Hepatocyte (in vitro differentiated cells): ENCODE measurements around the gene ELL. TPM values are rescaled to one million over a fixed set of nuclear protein-coding genes. Genes with fewer than 3 reads are reported as not detected.

Source experiments
- DNase-seq: peaks from one replicate; pipeline ENCODE4 v3.0.0-alpha.2; 2016; ENCODE audit warnings: low spot score
- H2AFZ ChIP-seq: fragments of 200-600 bp; sonication (generic); 2 replicates; pipeline ENCODE4 v1.6.0; 2016; ENCODE audit warnings: antibody characterized with exemption, mild to moderate bottlenecking
- H3K27ac ChIP-seq: fragments of 200-600 bp; sonication (generic); 2 replicates; pipeline ENCODE4 v1.5.1; 2016; ENCODE audit warnings: mild to moderate bottlenecking
- H3K27me3 ChIP-seq: fragments of 200-600 bp; sonication (generic); 2 replicates; pipeline ENCODE4 v1.6.1; 2016
- H3K36me3 ChIP-seq: fragments of 200-600 bp; sonication (generic); replicated peaks from 2 replicates; pipeline ENCODE4 v1.5.1; 2016; ENCODE audit warnings: low read depth; ENCODE audit not compliant: insufficient read depth
- H3K4me1 ChIP-seq: fragments of 200-600 bp; sonication (generic); 2 replicates; pipeline ENCODE4 v1.5.1; 2016; ENCODE audit warnings: mild to moderate bottlenecking, moderate library complexity; ENCODE audit not compliant: insufficient read depth
- H3K4me2 ChIP-seq: fragments of 200-600 bp; sonication (generic); 2 replicates; pipeline ENCODE4 v1.6.0; 2016
- H3K4me3 ChIP-seq: fragments of 200-600 bp; sonication (generic); 2 replicates; pipeline ENCODE4 v1.5.1; 2016; ENCODE audit warnings: mild to moderate bottlenecking
- H3K79me2 ChIP-seq: fragments of 200-600 bp; sonication (generic); 2 replicates; pipeline ENCODE4 v1.6.0; 2017; ENCODE audit warnings: mild to moderate bottlenecking
- H3K9me2 ChIP-seq: fragments of 200-600 bp; sonication (generic); replicated peaks from 2 replicates; pipeline ENCODE4 v1.6.0; 2017; ENCODE audit warnings: mild to moderate bottlenecking; ENCODE audit not compliant: insufficient read depth
- H3K9me3 ChIP-seq: fragments of 200-600 bp; sonication (generic); 2 replicates; pipeline ENCODE4 v1.5.1; 2016; ENCODE audit warnings: low read depth, mild to moderate bottlenecking
- H4K20me1 ChIP-seq: fragments of 200-600 bp; sonication (generic); 2 replicates; pipeline ENCODE4 v1.6.0; 2016; ENCODE audit warnings: mild to moderate bottlenecking; ENCODE audit not compliant: insufficient read depth, poor library complexity, severe bottlenecking
- CTCF ChIP-seq: fragments of 200-600 bp; sonication (generic); IDR thresholded peaks from 2 replicates; pipeline ENCODE4 v1.5.1; 2016; ENCODE audit warnings: antibody characterized with exemption, mild to moderate bottlenecking; ENCODE audit not compliant: poor library complexity
- EZH2 ChIP-seq: fragments of 200-600 bp; sonication (generic); IDR thresholded peaks from 2 replicates; pipeline ENCODE4 v1.6.1; 2016; ENCODE audit warnings: antibody characterized with exemption, mild to moderate bottlenecking, borderline replicate concordance
- EZH2phosphoT487 ChIP-seq: fragments of 200-600 bp; sonication (generic); IDR thresholded peaks from one replicate; pipeline ENCODE4 v1.6.1; 2018; ENCODE audit warnings: antibody characterized with exemption, mild to moderate bottlenecking, low read depth, moderate library complexity; ENCODE audit not compliant: unreplicated experiment, severe bottlenecking
- WGBS: methylation state at CpG from one replicate; pipeline ENCODE4 v1.1.6; 2016; ENCODE audit warnings: low lambda C conversion rate; ENCODE audit errors: missing lambda C conversion rate; 5-methylcytosine and 5-hydroxymethylcytosine counted together
- polyA plus RNA-seq: library from polyadenylated mRNA; unstranded; fragments of >200 nt; fragmentation: Nextera tagmentation; extraction: Ambion mirVana; gene quantifications from 2 replicates; pipeline ENCODE4 v1.2.1, GENCODE V29; 2016
- total RNA-seq: library from RNA; depleted of rRNA; stranded (reverse); fragments of >200 nt; gene quantifications from 2 replicates; pipeline ENCODE4 v1.2.3, GENCODE V29; 2014

The ELL gene
- total and polyA plus RNA-seq, 2 experiments from 2014 or later, result 11.0 to 15.0 TPM

- Histone ChIP-seq H3K27ac (peak overlapping the region; percentile 81), H2AFZ (no peak overlapping the region), H3K4me2 (no peak overlapping the region), H3K4me1 (peaks cover 32% of the 10 kb centered on the region), H3K27me3 (no peaks in the 10 kb centered on the region), H3K9me3 (no peaks in the 10 kb centered on the region), H3K79me2 (peaks cover 98% of the 10 kb centered on the region), H3K36me3 (no peaks in the 10 kb centered on the region), H4K20me1 (peaks cover 94% of the 10 kb centered on the region), H3K4me3 (no peak overlapping the region), H3K9me2 (no peaks in the 10 kb centered on the region)
- DNase-seq, result no peak
- TF ChIP-seq CTCF (no peak), EZH2 (no peak), EZH2phosphoT487 (no peak)
- whole genome bisulfite sequencing, result 82% methylated on average over 7 of the region's 7 CpGs
Observed at GRCh38 chr19:18502246-18502637, 19.6 kb downstream of the ELL start.

- H2AFZ ChIP-seq, result no peak overlapping the region
- H3K36me3 ChIP-seq, result no peaks in the 10 kb centered on the region
- H3K27ac ChIP-seq, result no peak overlapping the region
- no peak overlapping the region for H3K4me2 ChIP-seq
- 95% methylated on average over 8 of the region's 9 CpGs for WGBS
- no peak overlapping the region for H3K4me3 ChIP-seq
- peaks cover 98% of the 10 kb centered on the region for H3K79me2 ChIP-seq
- H3K9me2 ChIP-seq, result no peaks in the 10 kb centered on the region
- no peaks in the 10 kb centered on the region for H3K9me3 ChIP-seq
- peaks cover 28% of the 10 kb centered on the region for H3K4me1 ChIP-seq
- H3K27me3 ChIP-seq, result no peaks in the 10 kb centered on the region
- DNase-seq, result no peak
- TF ChIP-seq EZH2phosphoT487 (no peak), CTCF (no peak), EZH2 (no peak)
- peaks cover 94% of the 10 kb centered on the region for H4K20me1 ChIP-seq
Observed at GRCh38 chr19:18501832-18502231, 20.0 kb downstream of the ELL start.

GRCh38 chr19:18501351-18501750, 20.5 kb downstream of the ELL start:
- Histone ChIP-seq H3K27ac (no peak overlapping the region), H3K79me2 (peaks cover 98% of the 10 kb centered on the region), H3K4me2 (no peak overlapping the region), H3K27me3 (no peaks in the 10 kb centered on the region), H3K9me3 (no peaks in the 10 kb centered on the region), H3K36me3 (no peaks in the 10 kb centered on the region), H3K4me1 (peaks cover 26% of the 10 kb centered on the region), H3K4me3 (no peak overlapping the region), H2AFZ (no peak overlapping the region), H4K20me1 (peaks cover 94% of the 10 kb centered on the region), H3K9me2 (no peaks in the 10 kb centered on the region)
- DNase-seq, result no peak
- WGBS, result 96% methylated on average over 13 of the region's 13 CpGs
- TF ChIP-seq EZH2phosphoT487 (no peak), EZH2 (no peak), CTCF (no peak)

GRCh38 chr19:18500799-18501198, 21.1 kb downstream of the ELL start:
- Histone ChIP-seq H3K36me3 (no peaks in the 10 kb centered on the region), H3K4me2 (no peak overlapping the region), H3K9me3 (no peaks in the 10 kb centered on the region), H3K27ac (no peak overlapping the region), H3K79me2 (peaks cover 98% of the 10 kb centered on the region), H3K27me3 (no peaks in the 10 kb centered on the region), H3K4me3 (no peak overlapping the region), H2AFZ (no peak overlapping the region), H3K9me2 (no peaks in the 10 kb centered on the region), H3K4me1 (peaks cover 27% of the 10 kb centered on the region), H4K20me1 (peaks cover 94% of the 10 kb centered on the region)
- DNase-seq, result no peak
- 90% methylated on average over 11 of the region's 11 CpGs for WGBS
- TF ChIP-seq EZH2 (no peak), EZH2phosphoT487 (no peak), CTCF (no peak)
